Endothelial cell of coronary artery (primary cell): ENCODE data around the gene UHRF1. TPM values are rescaled to one million over a fixed set of nuclear protein-coding genes. Genes with fewer than 3 reads are reported as not detected.

Experiments used
- total RNA-seq: library from RNA; depleted of rRNA; stranded (reverse); fragments of >200 nt; gene quantifications from 2 replicates; pipeline ENCODE4 v1.2.3, GENCODE V29; 2014

UHRF1 gene
- 30.8 and 57.3 TPM in 2 replicates for total RNA-seq

GRCh38 chr19:4909156-4909896 is at the start of gene UHRF1:
UHRF1 (plus strand) TSS chr19:4909501; CDS start chr19:4910886, 1,385 bp downstream.

DNA sequence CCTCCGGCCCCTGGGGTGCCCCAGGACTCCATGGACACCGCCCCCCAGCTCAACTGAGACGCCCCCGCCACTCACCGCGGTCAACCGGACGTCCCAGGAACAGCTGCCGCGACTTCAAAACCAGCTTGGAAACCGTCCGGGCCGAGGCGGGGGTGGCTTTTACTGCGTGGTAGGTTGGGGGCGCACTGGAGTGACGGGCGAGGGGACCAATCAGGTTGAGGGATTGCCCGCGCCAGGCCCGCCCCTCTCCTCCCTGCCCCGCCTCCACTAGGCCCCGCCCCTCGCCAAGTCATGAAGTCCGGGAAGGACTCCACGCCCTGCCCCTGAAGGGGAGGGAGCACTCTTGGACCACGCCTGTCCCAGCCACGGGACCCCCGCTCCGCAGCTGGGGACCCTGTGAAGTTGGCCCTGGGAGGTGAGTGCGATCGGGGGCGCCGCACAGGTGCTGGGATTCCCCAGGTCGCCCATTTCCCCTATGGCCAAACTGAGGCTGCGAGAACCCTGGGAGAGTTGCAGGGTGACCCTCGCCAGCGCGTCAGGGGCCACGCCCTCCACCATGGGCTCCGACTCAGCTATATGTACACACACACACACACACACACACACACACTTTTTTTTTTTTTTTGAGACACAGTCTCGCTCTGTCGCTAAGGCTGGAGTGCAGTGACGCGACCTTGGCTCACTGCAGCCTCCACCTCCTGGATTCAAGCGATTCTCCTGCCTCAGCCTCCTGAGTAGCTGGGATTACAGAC is 41.6 kb upstream of the UHRF1 start, which contains the start of gene PLIN3:
TSS of gene PLIN3 (minus strand) at position 134 of the 752 bp plus-strand sequence. CDS start 6,273 bp downstream, outside the sequence.

DNA sequence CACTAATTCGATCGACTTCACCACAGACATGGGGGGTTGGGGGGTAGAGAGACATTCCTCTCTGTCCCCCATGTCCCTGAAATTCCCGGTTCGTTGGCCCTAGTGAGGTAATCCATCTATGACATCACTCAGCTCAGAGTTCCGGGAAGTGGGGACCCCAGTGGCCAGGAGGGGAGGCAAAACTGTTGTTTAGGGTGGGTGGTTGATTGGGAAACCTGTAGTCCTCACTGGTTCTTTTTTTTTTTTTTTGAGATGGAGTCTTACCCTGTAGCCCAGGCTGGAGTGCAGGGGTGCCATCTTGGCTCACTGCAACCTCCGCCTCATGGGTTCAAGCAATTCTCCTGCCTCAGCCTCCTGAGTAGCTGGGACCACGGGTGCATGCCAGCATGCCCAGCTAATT is 6.5 kb upstream of the UHRF1 start, which contains the start of gene ARRDC5:
TSS of gene ARRDC5 (minus strand) at position 101 of the 400 bp plus-strand sequence. CDS start at position 30, 71 bp downstream.

GRCh38 chr19:4968462-4969291 is 59.4 kb downstream of the UHRF1 start, which contains the start of gene KDM4B:
KDM4B (plus strand) TSS chr19:4969113; CDS start chr19:5032891, 63,778 bp downstream.

Other genes with a start within 250 kb of the UHRF1 start
- gene MYDGF, start 239.2 kb upstream of the UHRF1 start, total RNA-seq, result 204 and 226 TPM in 2 replicates
- gene DPP9, start 185.7 kb upstream of the UHRF1 start, total RNA-seq, result 19.2 and 33.8 TPM in 2 replicates
- 14.8 and 16.4 TPM in 2 replicates for gene FEM1A, start 117.8 kb upstream of the UHRF1 start, total RNA-seq
- 2.7 and 4.0 TPM in 2 replicates for gene TICAM1, start 77.8 kb upstream of the UHRF1 start, total RNA-seq
- 109 and 127 TPM in 2 replicates for gene PLIN3, start 41.8 kb upstream of the UHRF1 start, total RNA-seq
- gene ARRDC5, start 6.6 kb upstream of the UHRF1 start, total RNA-seq, result not detected in 2 replicates
- gene KDM4B, start 59.6 kb downstream of the UHRF1 start, total RNA-seq, result 13.1 and 24.5 TPM in 2 replicates